Breast epithelium (tissue), 3 donors: Measurements from ENCODE around the gene VCY.
"Not testable (repeated sequence)": the region's sequence is repeated elsewhere in the genome, so short reads cannot be mapped to it uniquely, and the experiment has no call there.

Experiments
- POLR2A ChIP-seq: fragments of 450-650 bp; IDR thresholded peaks from one replicate; pipeline ENCODE4 v1.6.1; 2016; ENCODE audit warnings: antibody characterized with exemption, mild to moderate bottlenecking, moderate library complexity
- POLR2AphosphoS5 ChIP-seq, 3 donors: sonication (generic); formaldehyde crosslinking; IDR thresholded peaks; one replicate each; pipeline ENCODE4 v1.6.1; 2017; ENCODE audit warnings: antibody characterized with exemption in 3 of 3
- TF ChIP-seq, protein P1 (sequence below), 3 donors: fragments of 450-650 bp; IDR thresholded peaks; one replicate each; pipeline ENCODE4 v1.5.1; 2016 to 2017; ENCODE audit warnings: antibody characterized with exemption in 3 of 3, mild to moderate bottlenecking in 3 of 3, moderate library complexity in 3 of 3

- TF ChIP-seq, protein P1, sequence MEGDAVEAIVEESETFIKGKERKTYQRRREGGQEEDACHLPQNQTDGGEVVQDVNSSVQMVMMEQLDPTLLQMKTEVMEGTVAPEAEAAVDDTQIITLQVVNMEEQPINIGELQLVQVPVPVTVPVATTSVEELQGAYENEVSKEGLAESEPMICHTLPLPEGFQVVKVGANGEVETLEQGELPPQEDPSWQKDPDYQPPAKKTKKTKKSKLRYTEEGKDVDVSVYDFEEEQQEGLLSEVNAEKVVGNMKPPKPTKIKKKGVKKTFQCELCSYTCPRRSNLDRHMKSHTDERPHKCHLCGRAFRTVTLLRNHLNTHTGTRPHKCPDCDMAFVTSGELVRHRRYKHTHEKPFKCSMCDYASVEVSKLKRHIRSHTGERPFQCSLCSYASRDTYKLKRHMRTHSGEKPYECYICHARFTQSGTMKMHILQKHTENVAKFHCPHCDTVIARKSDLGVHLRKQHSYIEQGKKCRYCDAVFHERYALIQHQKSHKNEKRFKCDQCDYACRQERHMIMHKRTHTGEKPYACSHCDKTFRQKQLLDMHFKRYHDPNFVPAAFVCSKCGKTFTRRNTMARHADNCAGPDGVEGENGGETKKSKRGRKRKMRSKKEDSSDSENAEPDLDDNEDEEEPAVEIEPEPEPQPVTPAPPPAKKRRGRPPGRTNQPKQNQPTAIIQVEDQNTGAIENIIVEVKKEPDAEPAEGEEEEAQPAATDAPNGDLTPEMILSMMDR (IDR thresholded peaks at IDR 0.05): not testable (repeated sequence)
- not testable (repeated sequence) for TF ChIP-seq POLR2A; POLR2AphosphoS5 (IDR thresholded peaks at IDR 0.05)
Measured at GRCh38 chrY:14030395-14030794, 44.1 kb upstream of the VCY start.
